H9 (cell line): ENCODE measurements around the gene PREX1. TPM values are rescaled to one million over a fixed set of nuclear protein-coding genes. Genes with fewer than 3 reads are reported as not detected.

Source experiments
- DNase-seq: peaks from one replicate; pipeline ENCODE4 v3.0.0-alpha.2; 2017
- H2AFZ ChIP-seq: one replicate; pipeline ENCODE4 v1.6.1; 2013; ENCODE audit warnings: mild to moderate bottlenecking, low read length, control low read depth, moderate library complexity
- H2AK5ac ChIP-seq: 2 replicates; pipeline ENCODE4 v1.6.1; 2013; ENCODE audit warnings: low read length, control low read depth, mixed read lengths; ENCODE audit not compliant: insufficient read length
- H2BK120ac ChIP-seq: one replicate; pipeline ENCODE4 v1.6.1; 2013; ENCODE audit warnings: low read depth, mild to moderate bottlenecking, low read length, control low read depth, inconsistent platforms; ENCODE audit not compliant: poor library complexity, severe bottlenecking
- H2BK12ac ChIP-seq: 2 replicates; pipeline ENCODE4 v1.6.1; 2013; ENCODE audit warnings: low read length, control low read depth, mixed read lengths, low read depth; ENCODE audit not compliant: insufficient read length
- H2BK15ac ChIP-seq: 2 replicates; pipeline ENCODE4 v1.6.1; 2013; ENCODE audit warnings: low read depth, low read length, control low read depth
- H2BK20ac ChIP-seq: one replicate; pipeline ENCODE4 v1.6.1; 2013; ENCODE audit warnings: low read depth, mild to moderate bottlenecking, low read length, control low read depth, inconsistent platforms; ENCODE audit not compliant: poor library complexity, severe bottlenecking
- H2BK5ac ChIP-seq: 2 replicates; pipeline ENCODE4 v1.6.1; 2013; ENCODE audit warnings: low read length, control low read depth, mixed read lengths; ENCODE audit not compliant: insufficient read length
- H3K14ac ChIP-seq: 2 replicates; pipeline ENCODE4 v1.6.1; 2013; ENCODE audit warnings: low read length, control low read depth; ENCODE audit not compliant: insufficient read depth
- H3K18ac ChIP-seq: 2 replicates; pipeline ENCODE4 v1.6.1; 2013; ENCODE audit warnings: low read depth, mild to moderate bottlenecking, mixed read lengths, low read length, control low read depth; ENCODE audit not compliant: insufficient read length
- H3K23ac ChIP-seq: 2 replicates; pipeline ENCODE4 v1.6.1; 2013; ENCODE audit warnings: low read length, control low read depth, mixed read lengths, low read depth; ENCODE audit not compliant: insufficient read length
- H3K23me2 ChIP-seq: 2 replicates; pipeline ENCODE4 v1.6.1; 2013; ENCODE audit warnings: low read depth, mild to moderate bottlenecking, mixed read lengths, low read length, control low read depth; ENCODE audit not compliant: insufficient read length, poor library complexity, severe bottlenecking
- H3K27ac ChIP-seq: 2 replicates; pipeline ENCODE4 v1.5.1; 2013; ENCODE audit warnings: low read length, control low read depth, mixed read lengths, low read depth; ENCODE audit not compliant: insufficient read length
- H3K27me3 ChIP-seq: 2 replicates; pipeline ENCODE4 v1.6.1; 2013; ENCODE audit warnings: low read length, control low read depth, inconsistent platforms; ENCODE audit not compliant: insufficient read depth
- H3K4ac ChIP-seq: 2 replicates; pipeline ENCODE4 v1.6.1; 2013; ENCODE audit warnings: low read depth, mild to moderate bottlenecking, control low read depth, inconsistent platforms, low read length, moderate library complexity
- H3K4me1 ChIP-seq: 2 replicates; pipeline ENCODE4 v1.6.1; 2013; ENCODE audit warnings: low read length, control low read depth, inconsistent platforms; ENCODE audit not compliant: insufficient read depth
- H3K4me2 ChIP-seq: 2 replicates; pipeline ENCODE4 v1.6.1; 2013; ENCODE audit warnings: low read length, control low read depth, mixed read lengths; ENCODE audit not compliant: insufficient read length, insufficient read depth
- H3K56ac ChIP-seq: 2 replicates; pipeline ENCODE4 v1.6.1; 2013; ENCODE audit warnings: low read depth, mild to moderate bottlenecking, mixed read lengths, low read length, control low read depth; ENCODE audit not compliant: insufficient read length
- H3K79me1 ChIP-seq: 2 replicates; pipeline ENCODE4 v1.6.1; 2013; ENCODE audit warnings: low read depth, mild to moderate bottlenecking, moderate library complexity, low read length, control low read depth, inconsistent platforms; ENCODE audit not compliant: insufficient read depth, poor library complexity, severe bottlenecking
- H3K79me2 ChIP-seq: 2 replicates; pipeline ENCODE4 v1.6.1; 2013; ENCODE audit warnings: low read length, control low read depth, inconsistent platforms; ENCODE audit not compliant: insufficient read depth
- H3K9ac ChIP-seq: 2 replicates; pipeline ENCODE4 v1.6.1; 2013; ENCODE audit warnings: low read length, control low read depth, mixed read lengths; ENCODE audit not compliant: insufficient read length; ENCODE audit errors: extremely low read depth
- H3K9me3 ChIP-seq: one replicate; pipeline ENCODE4 v1.6.1; 2013; ENCODE audit warnings: low read depth, low read length, inconsistent platforms; ENCODE audit not compliant: control insufficient read depth
- H3T11ph ChIP-seq: one replicate; pipeline ENCODE4 v1.6.1; 2013; ENCODE audit warnings: mild to moderate bottlenecking, low read length, control low read depth, inconsistent platforms
- H4K20me1 ChIP-seq: one replicate; pipeline ENCODE4 v1.6.1; 2013; ENCODE audit not compliant: control insufficient read depth, insufficient read length, insufficient read depth
- H4K5ac ChIP-seq: 2 replicates; pipeline ENCODE4 v1.6.1; 2013; ENCODE audit warnings: low read depth, mild to moderate bottlenecking, mixed read lengths, low read length, control low read depth; ENCODE audit not compliant: insufficient read length
- H4K8ac ChIP-seq: replicated peaks from 2 replicates; pipeline ENCODE4 v1.6.1; 2013; ENCODE audit warnings: low read length, control low read depth, mixed read lengths, low read depth; ENCODE audit not compliant: insufficient read length
- H4K91ac ChIP-seq: 2 replicates; pipeline ENCODE4 v1.6.1; 2013; ENCODE audit warnings: low read depth, mild to moderate bottlenecking, moderate library complexity, mixed read lengths, low read length, control low read depth; ENCODE audit not compliant: insufficient read length
- H3K27ac Mint-ChIP-seq, 3 experiments: 2 replicates in 2 of 3; 3 replicates in 1 of 3; pipeline ENCODE4 v1.8.0; 2020 to 2021; ENCODE audit warnings: mixed read lengths in 3 of 3, mild to moderate bottlenecking in 1 of 3, moderate library complexity in 1 of 3
- H3K27me3 Mint-ChIP-seq: 2 replicates; pipeline ENCODE4 v1.8.0; 2021; ENCODE audit warnings: low read depth, mild to moderate bottlenecking, moderate library complexity, mixed read lengths
- H3K36me3 Mint-ChIP-seq, 3 experiments: 2 replicates in 2 of 3; 3 replicates in 1 of 3; pipeline ENCODE4 v1.8.0; 2020 to 2021; ENCODE audit warnings: low read depth in 3 of 3, mixed read lengths in 3 of 3; ENCODE audit not compliant: insufficient read depth in 1 of 3
- H3K4me1 Mint-ChIP-seq, 2 experiments: 2 replicates each; pipeline ENCODE4 v1.8.0; 2020; ENCODE audit warnings: mixed read lengths in 2 of 2
- H3K4me3 Mint-ChIP-seq, 2 experiments: 2 replicates in 1 of 2; 3 replicates in 1 of 2; pipeline ENCODE4 v1.8.0; 2020 to 2021; ENCODE audit warnings: mild to moderate bottlenecking in 2 of 2, mixed read lengths in 2 of 2, moderate library complexity in 1 of 2
- H3K9me3 Mint-ChIP-seq, 2 experiments: 2 replicates in 1 of 2; 3 replicates in 1 of 2; pipeline ENCODE4 v1.8.0; 2020; ENCODE audit warnings: mild to moderate bottlenecking in 2 of 2, mixed read lengths in 2 of 2, moderate library complexity in 1 of 2
- CTCF ChIP-seq: fragments of 200-600 bp; sonication (generic); conservative IDR thresholded peaks from 3 replicates; pipeline ENCODE4 v1.8.0; 2021; ENCODE audit warnings: antibody characterized with exemption, mild to moderate bottlenecking
- WGBS: extraction: QIAGEN DNeasy Blood & Tissue Kit; methylation state at CpG from one replicate; pipeline ENCODE4 v1.1.7; 2013; ENCODE audit warnings: missing lambda C conversion rate, low lambda C conversion rate, mixed read lengths; ENCODE audit not compliant: insufficient read length; ENCODE audit errors: extremely low coverage; 5-methylcytosine and 5-hydroxymethylcytosine counted together
- total RNA-seq: library from RNA; stranded (reverse); gene quantifications from 2 replicates; pipeline ENCODE4 v1.2.1, GENCODE V29; 2021

Gene PREX1
- total RNA-seq, 1 experiment from 2014 or later = 6.6 TPM

DNA sequence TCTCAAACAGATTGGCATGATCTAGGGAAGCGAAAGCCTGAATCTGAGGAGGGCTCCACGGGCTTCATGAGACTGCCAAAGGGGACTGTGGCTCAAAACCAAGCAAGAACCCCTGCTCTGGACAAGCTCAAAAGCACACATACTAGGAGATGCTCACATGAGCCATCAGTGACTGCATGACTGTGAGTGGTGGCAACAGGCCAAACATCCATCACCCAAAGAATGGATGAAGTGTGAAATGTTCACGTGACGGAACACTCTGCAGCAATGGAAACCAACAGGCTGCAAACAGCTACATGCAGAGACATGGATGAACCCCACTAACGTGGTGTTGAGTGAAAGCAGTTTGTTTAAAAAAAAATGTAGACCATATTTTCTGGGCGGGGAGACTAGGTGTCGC, 136.3 kb downstream of the PREX1 start:
- H2BK12ac ChIP-seq = no peak overlapping the region
- H4K8ac ChIP-seq = no peak overlapping the region
- H2AFZ ChIP-seq = no peak overlapping the region
- no peak overlapping the region for H3K14ac ChIP-seq
- H4K5ac ChIP-seq = no peak overlapping the region
- DNase-seq = no peak
- no peak overlapping the region for H3K4ac ChIP-seq
- H3K4me3 Mint-ChIP-seq = no peak overlapping the region
- no peaks in the 10 kb centered on the region for H3K9me3 Mint-ChIP-seq
- H2BK120ac ChIP-seq = no peak overlapping the region
- no peaks in the 10 kb centered on the region for H3K27me3 Mint-ChIP-seq
- no peak overlapping the region for H3K23ac ChIP-seq
- H2AK5ac ChIP-seq = no peak overlapping the region
- H2BK20ac ChIP-seq = no peak overlapping the region
- H3K27me3 ChIP-seq = no peaks in the 10 kb centered on the region
- no peak overlapping the region for H3K18ac ChIP-seq
- H4K20me1 ChIP-seq = no peaks in the 10 kb centered on the region
- H3K9ac ChIP-seq = no peak overlapping the region
- H3K23me2 ChIP-seq = no peaks in the 10 kb centered on the region
- H3K79me2 ChIP-seq = no peaks in the 10 kb centered on the region
- no peak overlapping the region for H3K27ac Mint-ChIP-seq
- no CpG with 5 or more reads among the region's 7 CpGs for WGBS
- no peaks in the 10 kb centered on the region for H3K9me3 ChIP-seq
- no peak overlapping the region for H3K27ac ChIP-seq
- H3K4me1 Mint-ChIP-seq = peaks cover 8 to 18% of the 10 kb centered on the region in 2 experiments
- H2BK5ac ChIP-seq = no peak overlapping the region
- no peak overlapping the region for H3K4me2 ChIP-seq
- no peak overlapping the region for H3T11ph ChIP-seq
- peaks cover 0 to 5% (median 2%) of the 10 kb centered on the region in 3 experiments; a peak in 2 of 7 replicates for H3K36me3 Mint-ChIP-seq
- peaks cover 2% of the 10 kb centered on the region; the same call in 1 of the 2 replicates for H3K4me1 ChIP-seq
- no peak for TF ChIP-seq CTCF
- H3K79me1 ChIP-seq = no peaks in the 10 kb centered on the region
- no peak overlapping the region for H4K91ac ChIP-seq
- H3K56ac ChIP-seq = no peak overlapping the region
- H2BK15ac ChIP-seq = no peak overlapping the region
